Right renal pelvis (tissue), 4 donors: ENCODE measurements around the gene KLHL12. TPM values are rescaled to one million over a fixed set of nuclear protein-coding genes. Genes with fewer than 3 reads are reported as not detected.

Source experiments
- DNase-seq, 4 donors: peaks; one replicate each; pipeline ENCODE4 v3.0.0-alpha.2; 2013; ENCODE audit warnings: low read depth in 4 of 4, low spot score in 3 of 4, missing footprints in 1 of 4
- polyA plus RNA-seq, 4 donors: library from polyadenylated mRNA; unstranded; fragments of 120-200 nt; gene quantifications; one replicate each; pipeline ENCODE4 v1.2.1, GENCODE V29; 2013; ENCODE audit not compliant: insufficient read length in 4 of 4

KLHL12 gene
- polyA plus RNA-seq, 4 donors = 35.6 to 45.8 (median 43.1) TPM

DNA sequence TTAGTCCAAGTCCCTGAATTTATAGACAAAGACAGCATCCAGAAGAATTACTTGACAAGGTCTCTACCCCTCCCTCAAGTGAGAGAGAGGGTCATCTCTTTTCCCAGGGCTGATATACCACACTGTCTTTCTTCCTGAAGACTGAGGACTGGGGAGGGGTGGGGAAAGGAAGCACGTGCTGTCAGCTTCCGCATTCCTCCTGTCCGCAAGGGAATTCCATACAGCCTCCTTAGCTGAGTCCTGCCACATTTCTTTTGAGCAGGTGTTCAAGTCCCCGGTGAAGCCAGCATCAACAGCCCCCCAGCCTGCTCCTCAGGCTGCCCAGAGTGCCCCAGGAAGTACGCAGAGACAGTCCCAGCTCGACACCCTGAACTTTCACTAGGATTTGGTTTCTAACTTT is 82.1 kb downstream of the KLHL12 start:
- DNase-seq = no peak

DNA sequence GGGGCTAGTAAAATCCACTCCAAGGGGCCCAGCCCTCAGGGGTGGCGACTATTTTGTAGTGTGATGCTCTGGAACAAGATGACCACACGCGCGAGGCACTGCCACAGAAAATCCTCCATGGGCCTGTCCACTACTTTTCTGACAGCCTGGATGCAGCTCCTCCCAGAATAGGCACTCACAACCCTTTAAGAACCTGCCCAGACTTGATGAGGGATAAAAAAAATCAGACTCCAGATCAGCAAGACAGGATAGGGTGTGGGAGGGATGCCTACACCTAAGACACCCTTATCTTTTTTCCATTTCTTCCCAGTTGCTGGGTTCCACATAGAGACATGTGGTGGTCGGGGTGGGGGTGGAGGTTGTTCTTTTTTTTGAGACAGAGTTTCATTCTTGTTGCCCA is 82.8 kb downstream of the KLHL12 start:
- DNase-seq = no peak

DNA sequence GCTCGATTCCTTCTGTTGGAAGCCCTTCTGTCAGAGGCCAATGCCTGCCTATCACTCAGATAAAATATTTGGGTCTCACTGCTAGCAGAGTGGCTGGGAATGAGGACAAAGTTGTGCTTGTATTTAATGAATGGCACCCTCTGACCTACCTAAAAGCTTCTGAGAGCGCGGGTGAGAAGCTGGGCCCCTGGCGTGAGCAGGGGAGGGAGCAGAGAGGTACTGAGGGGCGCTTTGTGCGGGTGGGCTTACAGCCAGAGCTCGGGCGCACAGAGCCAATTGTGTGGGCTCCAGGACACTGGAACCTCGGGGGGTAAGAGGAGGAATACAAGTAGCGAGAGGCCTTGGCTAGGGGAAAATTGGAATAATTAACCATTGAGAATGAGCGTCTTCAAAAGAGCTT is 84.0 kb downstream of the KLHL12 start:
- DNase-seq = no peak

Other genes starting within 250 kb of the KLHL12 start
- gene SYT2, start 216.8 kb downstream of the KLHL12 start, polyA plus RNA-seq = 1 to 10 TPM; 2.1 to 2.6 (median 2.5) TPM
- gene KDM5B, start 118.8 kb downstream of the KLHL12 start, polyA plus RNA-seq = 100 to 1,000 TPM in 2 of 4 donors, 10 to 100 TPM in 2; 87.2 to 106 (median 99.6) TPM
- gene PCAT6, start 116.3 kb downstream of the KLHL12 start, polyA plus RNA-seq = 1 to 10 TPM; 2.5 to 5.3 (median 3.5) TPM
- gene RABIF, start 38.1 kb downstream of the KLHL12 start, polyA plus RNA-seq = 10 to 100 TPM; 10.4 to 12.9 (median 11.8) TPM
- 10 to 100 TPM; 82.6 to 85.0 (median 83.9) TPM for gene ADIPOR1, start 31.1 kb upstream of the KLHL12 start, polyA plus RNA-seq
- gene CYB5R1, start 40.0 kb upstream of the KLHL12 start, polyA plus RNA-seq = 10 to 100 TPM; 45.4 to 56.7 (median 51.9) TPM
- gene TMEM183A, start 80.1 kb upstream of the KLHL12 start, polyA plus RNA-seq = 10 to 100 TPM; 73.5 to 81.9 (median 74.5) TPM
- 1 to 10 TPM; 5.6 to 9.6 (median 6.8) TPM for gene PPFIA4, start 99.3 kb upstream of the KLHL12 start, polyA plus RNA-seq
- under 1 TPM; 0.11 to 0.17 (median 0.15) TPM for gene MYOG, start 158.8 kb upstream of the KLHL12 start, polyA plus RNA-seq
- gene ADORA1, start 200.5 kb upstream of the KLHL12 start, polyA plus RNA-seq = 1 to 10 TPM; 5.8 to 6.9 (median 6.5) TPM
- gene MYBPH, start 248.6 kb upstream of the KLHL12 start, polyA plus RNA-seq = under 1 TPM; 0.21 to 0.33 (median 0.26) TPM